GM21619 (cell line): Measurements from ENCODE around the gene CDC42BPB.
"Not testable (repeated sequence)": the region's sequence is repeated elsewhere in the genome, so short reads cannot be mapped to it uniquely, and the experiment has no call there.

Experiments used
- ATAC-seq: cut with Tn5 transposase; IDR thresholded peaks from one replicate; pipeline ENCODE4 v1.9.1; 2021; ENCODE audit not compliant: unreplicated experiment

CDC42BPB gene

DNA sequence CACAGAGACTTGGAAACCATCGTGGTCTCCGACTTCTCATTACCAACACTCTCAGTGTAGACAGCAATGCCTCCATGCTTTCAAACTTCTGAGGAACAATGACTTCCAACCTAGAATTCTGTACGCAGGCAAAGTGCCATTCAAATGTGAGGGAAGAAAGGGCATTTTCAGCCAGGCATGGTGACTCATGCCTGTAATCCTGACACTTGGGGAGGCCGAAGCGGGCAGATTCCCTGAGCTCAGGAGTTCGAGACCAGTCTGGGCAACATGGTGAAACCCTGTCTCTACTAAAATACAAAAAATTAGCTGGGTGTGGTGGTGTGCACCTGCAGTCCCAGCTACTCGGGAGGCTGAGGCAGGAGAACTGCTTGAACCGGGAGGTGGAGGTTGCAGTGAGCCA is 9.9 kb downstream of the CDC42BPB start:
- not testable (repeated sequence) for ATAC-seq

GRCh38 chr14:103045371-103045869 is 11.9 kb downstream of the CDC42BPB start:
- peak; percentile 38 for ATAC-seq

GRCh38 chr14:103043257-103044015 is 13.9 kb downstream of the CDC42BPB start:
- ATAC-seq: no peak

- ATAC-seq: no peak
These were observed 15.9 kb downstream of the CDC42BPB start for GRCh38 chr14:103041464-103041863.

- ATAC-seq: no peak
These were observed 23.7 kb downstream of the CDC42BPB start for GRCh38 chr14:103033681-103034096.

DNA sequence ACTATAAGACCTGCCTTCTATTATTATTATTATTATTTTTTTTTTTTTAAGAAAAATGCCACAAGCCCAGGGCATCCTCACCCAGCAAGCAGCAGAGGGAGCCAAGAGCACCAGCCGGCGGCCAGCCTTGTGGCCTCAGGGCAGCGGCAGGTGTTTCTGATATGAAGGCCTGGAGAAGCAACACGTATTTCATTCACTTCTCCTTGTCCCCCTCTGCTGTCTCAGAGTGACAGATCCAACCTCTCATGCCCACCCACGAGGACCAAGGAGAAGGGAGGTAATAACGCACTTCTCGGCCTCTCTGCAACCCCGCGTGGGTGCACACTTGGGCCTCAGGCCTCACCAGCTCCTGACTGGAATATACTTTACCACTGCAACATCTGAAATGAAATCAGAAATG is 25.4 kb downstream of the CDC42BPB start:
- ATAC-seq: no peak

DNA sequence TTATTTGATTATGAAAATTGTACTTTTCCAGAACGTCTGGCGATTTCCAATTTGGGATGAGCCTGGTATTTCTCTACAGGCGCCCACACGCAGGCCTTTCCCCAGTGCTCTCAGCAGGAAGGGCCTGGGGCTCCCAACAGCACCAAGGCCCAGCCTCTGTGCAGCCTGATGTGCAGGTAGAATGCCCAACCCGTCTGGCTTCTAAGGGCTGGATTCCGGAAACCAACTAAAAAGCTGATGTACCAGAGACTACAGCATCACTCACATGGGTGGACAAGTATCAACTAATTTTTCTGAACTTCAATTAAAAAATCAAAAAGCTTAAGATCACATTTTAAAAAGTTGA is 25.8 kb downstream of the CDC42BPB start:
- ATAC-seq: no peak

- no peak for ATAC-seq
These were observed 26.4 kb downstream of the CDC42BPB start for GRCh38 chr14:103030741-103031565.

DNA sequence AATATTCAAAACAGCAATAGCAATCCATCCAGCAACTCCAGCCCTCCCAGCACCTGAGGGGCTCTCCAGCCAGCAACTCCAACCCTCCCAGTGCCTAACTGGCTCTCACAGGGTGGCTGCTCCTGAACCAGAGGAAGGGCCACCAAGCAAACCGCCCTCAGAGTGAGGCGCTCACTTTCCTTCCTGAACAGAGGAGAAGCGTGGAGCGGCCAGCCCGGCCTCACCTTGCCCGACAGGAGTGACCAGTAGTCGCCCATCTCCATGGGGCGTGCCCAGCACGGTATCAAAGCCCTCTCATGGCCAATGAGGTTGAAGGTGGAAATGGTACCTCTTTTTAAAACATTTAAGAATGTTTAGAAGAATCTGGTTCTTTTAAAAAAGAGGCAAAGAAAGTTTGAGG is 27.4 kb downstream of the CDC42BPB start:
- ATAC-seq: no peak

DNA sequence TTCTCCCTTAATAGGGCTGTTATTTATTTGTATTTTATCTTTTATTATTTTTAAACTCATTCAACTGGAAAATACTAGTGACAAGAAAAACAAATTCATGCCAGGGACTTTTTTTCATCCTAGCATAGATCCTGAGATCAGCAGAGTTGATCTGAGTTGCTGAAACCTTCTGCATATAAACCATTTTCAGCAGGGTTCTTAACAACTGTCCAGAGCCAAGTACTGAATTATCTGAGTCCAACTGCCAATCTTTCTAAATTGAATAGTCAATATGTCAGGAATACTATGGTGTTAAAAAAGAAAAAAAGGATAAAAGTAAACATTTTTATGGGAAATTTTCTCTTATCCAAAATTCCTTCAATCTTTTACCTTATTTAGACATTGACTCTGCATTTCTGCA is 28.6 kb downstream of the CDC42BPB start:
- ATAC-seq: no peak

- ATAC-seq: no peak
These were observed 29.1 kb downstream of the CDC42BPB start for GRCh38 chr14:103028161-103028767.

- ATAC-seq: no peak
These were observed 29.9 kb downstream of the CDC42BPB start for GRCh38 chr14:103027451-103027850.

GRCh38 chr14:103026988-103027387 is 30.4 kb downstream of the CDC42BPB start:
- no peak for ATAC-seq

DNA sequence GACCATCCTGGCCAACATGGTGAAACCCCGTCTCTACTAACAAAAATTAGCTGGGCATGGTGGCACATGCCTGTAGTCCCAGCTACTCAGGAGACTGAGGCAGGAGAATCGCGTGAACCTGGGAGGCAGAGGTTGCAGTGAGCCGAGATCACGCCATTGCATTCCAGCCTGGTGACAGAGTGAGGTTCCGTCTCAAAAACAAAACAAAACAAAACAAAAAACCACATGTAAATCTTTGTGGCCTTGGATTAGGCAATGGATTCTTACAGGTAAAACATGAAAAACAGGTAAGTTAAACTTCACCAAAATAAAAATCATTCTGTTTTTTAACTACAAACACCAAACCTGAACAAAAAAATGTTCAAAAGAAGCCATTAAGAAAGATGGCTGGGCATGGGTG is 31.2 kb downstream of the CDC42BPB start:
- ATAC-seq: not testable (repeated sequence)

DNA sequence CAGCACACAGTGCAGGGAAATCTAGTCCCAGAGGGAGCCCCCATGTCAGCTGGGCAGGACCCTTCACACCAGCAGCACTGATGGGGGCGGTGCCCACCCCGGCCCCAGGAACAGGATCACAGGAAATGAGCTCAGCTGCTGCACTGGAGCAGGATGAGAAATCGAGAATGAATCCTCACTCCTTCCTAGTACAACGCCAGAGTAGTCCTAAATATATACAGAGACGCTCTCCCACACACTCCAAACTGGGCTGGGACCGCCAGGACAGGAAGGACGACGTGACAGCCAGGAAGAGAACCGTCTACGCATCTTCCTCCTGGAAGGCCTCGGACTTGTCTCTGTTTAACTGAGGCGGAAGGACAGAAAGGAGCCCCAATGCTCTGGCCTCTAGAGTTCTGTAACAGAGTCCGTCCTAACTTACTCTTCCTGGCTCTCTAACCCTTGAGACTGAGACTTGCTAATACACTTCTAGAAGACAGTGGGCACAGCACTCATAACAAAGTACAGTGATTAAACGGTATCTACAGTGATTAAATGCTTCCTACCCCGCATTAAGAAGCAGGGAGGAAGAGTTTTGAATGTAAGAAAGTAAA is 33.4 kb downstream of the CDC42BPB start:
- ATAC-seq: no peak

DNA sequence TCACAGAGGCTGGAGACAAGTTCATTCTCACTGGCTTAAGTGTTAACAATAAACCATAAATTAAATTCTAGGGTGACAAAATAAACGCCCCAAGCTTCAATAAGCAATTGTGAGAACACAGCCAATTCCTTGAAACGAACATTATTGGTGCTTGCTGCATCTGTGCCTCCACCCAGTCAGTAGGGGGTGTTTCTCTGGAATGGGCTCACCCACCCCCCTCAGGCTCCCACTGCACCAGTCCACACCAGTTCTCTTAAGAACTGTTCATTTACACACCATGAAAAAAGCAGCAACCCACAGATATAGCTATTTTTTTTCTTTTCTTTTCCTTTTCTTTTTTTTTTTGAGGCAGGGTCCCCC is 34.7 kb downstream of the CDC42BPB start:
- no peak for ATAC-seq

GRCh38 chr14:103022002-103022684 is 35.2 kb downstream of the CDC42BPB start:
- ATAC-seq: no peak

DNA sequence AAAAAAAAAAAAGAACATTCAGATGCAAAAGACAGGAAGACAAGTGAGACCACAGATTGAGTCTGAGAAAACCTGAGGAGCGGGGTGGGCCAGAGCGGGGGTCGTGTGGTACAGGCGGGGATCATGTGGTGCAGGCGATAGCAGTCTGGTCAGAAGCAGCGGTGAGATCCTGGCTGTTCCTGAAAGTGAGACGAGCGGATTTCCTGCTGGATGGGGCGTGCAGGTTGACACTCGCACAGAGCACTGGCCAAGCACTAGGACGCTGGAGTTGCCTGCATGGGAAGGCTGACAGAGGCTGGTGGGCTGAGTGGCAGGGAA is 35.7 kb downstream of the CDC42BPB start:
- no peak for ATAC-seq

GRCh38 chr14:103020271-103021170 is 36.8 kb downstream of the CDC42BPB start:
- ATAC-seq: no peak

DNA sequence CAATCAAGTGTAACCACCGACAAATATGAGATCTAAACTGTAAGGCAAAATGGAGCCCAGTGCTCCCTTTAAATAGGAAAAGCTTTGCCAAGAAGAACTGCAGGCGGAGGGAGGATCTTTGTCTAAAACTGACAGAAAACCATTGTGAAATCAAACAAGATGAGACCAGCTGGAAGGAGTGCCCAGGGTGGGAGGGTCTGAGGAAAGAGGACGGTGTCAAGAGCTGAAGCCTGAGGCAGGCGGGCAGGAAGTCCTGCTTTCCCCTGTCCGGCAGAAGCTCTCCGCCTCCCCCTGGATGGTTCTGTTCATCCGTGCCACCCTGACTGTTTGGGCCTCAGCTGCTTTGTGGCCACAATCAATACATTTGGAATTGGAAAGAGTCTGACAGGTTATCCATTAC is 37.5 kb downstream of the CDC42BPB start:
- ATAC-seq: no peak
